GM21825 (cell line): Measurements from ENCODE around the gene PACS2.
"Not testable (repeated sequence)": the region's sequence is repeated elsewhere in the genome, so short reads cannot be mapped to it uniquely, and the experiment has no call there.

ENCODE experiments used
- ATAC-seq: cut with Tn5 transposase; IDR thresholded peaks from one replicate; pipeline ENCODE4 v1.9.1; 2021; ENCODE audit warnings: mild to moderate bottlenecking, moderate library complexity; ENCODE audit not compliant: unreplicated experiment

The PACS2 gene

GRCh38 chr14:105329411-105330150, 15.0 kb downstream of the PACS2 start:
- no peak for ATAC-seq

DNA sequence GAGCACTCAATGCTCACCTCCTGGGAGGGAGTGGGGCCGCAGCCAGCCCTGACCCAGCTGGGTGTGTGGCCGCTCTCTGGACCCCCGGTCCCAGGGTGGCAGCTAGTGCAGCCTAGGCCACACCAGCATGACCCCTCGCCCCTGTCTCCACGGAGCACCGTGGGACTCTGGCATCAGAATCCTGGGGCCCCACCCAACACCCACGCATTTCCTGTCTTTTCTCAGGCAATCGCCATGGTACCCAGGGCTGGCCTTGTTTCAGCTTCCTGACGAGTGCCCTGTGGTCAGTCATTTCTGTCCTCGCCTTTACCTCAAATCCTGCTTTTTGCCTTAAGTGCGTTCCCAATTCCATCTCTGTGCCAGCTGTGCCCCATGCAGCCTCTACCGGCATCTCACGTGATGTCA, 15.9 kb downstream of the PACS2 start:
- ATAC-seq, result no peak

GRCh38 chr14:105331575-105332349, 17.2 kb downstream of the PACS2 start:
- no peak for ATAC-seq

GRCh38 chr14:105332350-105332874, 17.9 kb downstream of the PACS2 start:
- ATAC-seq, result no peak

GRCh38 chr14:105333020-105333490, 18.5 kb downstream of the PACS2 start:
- no peak for ATAC-seq

GRCh38 chr14:105333613-105334364, 19.2 kb downstream of the PACS2 start:
- ATAC-seq, result no peak

DNA sequence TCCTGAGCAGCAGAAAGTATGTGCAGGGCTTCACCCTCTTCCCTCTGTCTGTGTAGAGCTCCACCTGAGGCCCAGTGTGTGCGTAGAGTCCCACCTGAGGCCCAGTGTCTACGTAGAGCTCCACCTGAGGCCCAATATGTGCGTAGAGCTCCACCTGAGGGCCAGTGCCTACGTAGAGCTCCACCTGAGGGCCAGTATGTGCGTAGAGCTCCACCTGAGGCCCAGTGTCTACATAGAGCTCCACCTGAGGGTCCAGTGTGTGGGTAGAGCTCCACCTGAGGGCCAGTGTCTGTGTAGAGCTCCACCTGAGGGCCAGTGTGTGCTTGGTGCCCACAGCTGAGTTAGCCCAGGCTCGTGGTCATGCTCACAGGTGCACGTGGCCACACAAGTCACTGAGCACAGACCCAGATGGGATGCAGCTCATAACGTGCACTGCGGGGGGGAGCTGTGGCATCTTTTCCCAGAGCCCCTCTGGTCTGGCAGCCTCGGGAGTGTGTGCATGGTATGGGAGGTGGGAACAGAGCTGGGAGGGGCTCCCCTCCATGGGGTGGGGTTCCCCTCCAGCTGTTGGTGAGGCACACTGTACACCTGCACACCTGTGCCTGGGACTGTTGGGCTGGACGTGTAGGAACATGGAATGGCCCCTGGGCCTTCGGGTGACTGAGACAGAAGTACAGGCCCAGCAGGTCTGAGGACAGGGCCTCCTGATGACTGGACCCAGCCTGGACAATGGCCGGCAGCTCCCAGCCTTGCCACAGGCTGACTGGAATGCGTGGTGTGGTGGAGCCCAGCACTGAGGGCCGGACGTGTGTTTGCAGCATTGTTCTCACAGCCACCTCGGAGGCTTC, 20.1 kb downstream of the PACS2 start:
- ATAC-seq, result no peak

DNA sequence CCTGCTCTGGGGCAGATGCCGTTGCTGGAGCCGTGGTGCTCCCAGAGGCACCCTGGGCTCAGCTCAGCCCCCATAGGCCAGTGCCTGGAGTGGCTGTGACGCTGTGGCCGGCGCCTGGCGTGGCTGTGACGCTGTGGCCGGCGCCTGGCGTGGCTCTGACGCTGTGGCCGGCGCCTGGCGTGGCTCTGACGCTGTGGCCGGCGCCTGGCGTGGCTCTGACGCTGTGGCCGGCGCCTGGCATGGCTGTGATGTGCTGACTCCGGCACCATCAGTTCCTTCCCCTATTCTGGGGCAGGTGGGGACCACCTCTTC, 20.6 kb downstream of the PACS2 start:
- not testable (repeated sequence) for ATAC-seq

- no peak for ATAC-seq
Observed at GRCh38 chr14:105335735-105336476, 21.4 kb downstream of the PACS2 start.

GRCh38 chr14:105336477-105337287, 22.1 kb downstream of the PACS2 start:
- no peak for ATAC-seq

DNA sequence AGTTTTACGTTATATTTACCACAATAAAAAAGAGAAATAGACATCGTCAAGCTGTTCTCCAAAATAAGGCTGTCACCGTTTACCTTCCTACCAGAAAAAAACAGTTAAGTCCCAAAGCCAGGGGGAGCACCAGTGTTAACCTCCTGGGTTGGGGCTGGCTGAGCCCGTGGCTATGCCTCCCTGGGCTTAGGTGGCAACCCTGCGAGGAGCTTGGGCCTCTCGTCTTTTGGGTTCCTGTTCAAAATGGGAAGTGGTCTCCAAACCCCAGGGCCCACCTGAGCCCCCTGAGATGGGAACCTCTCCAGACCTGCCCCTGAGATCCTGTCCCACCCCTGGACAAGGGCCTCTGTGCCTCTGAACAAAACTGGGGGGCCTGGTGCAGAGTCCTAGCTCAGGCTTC, 22.9 kb downstream of the PACS2 start:
- ATAC-seq, result no peak

GRCh38 chr14:105337966-105338741, 23.6 kb downstream of the PACS2 start:
- no peak for ATAC-seq

- no peak for ATAC-seq
Observed at GRCh38 chr14:105340821-105341733, 26.5 kb downstream of the PACS2 start.

GRCh38 chr14:105343194-105343593, 28.6 kb downstream of the PACS2 start:
- ATAC-seq, result no peak

- ATAC-seq, result no peak
Observed at GRCh38 chr14:105346200-105346533, 31.6 kb downstream of the PACS2 start.

GRCh38 chr14:105346876-105347586, 32.5 kb downstream of the PACS2 start:
- no peak for ATAC-seq

GRCh38 chr14:105347587-105347968, 33.0 kb downstream of the PACS2 start:
- ATAC-seq, result no peak
